Upper lobe of right lung (tissue), 1 donor: Measurements from ENCODE around the gene APOO. TPM values are rescaled to one million over a fixed set of nuclear protein-coding genes. Genes with fewer than 3 reads are reported as not detected.

ENCODE experiments used
- ATAC-seq: fragments of 200-7000 bp; cut with Tn5 transposase; one replicate; pipeline ENCODE4 v1.9.1; 2020; ENCODE audit warnings: mild to moderate bottlenecking, moderate library complexity
- DNase-seq: peaks from one replicate; pipeline ENCODE4 v3.0.0-alpha.2; 2020
- H3K27ac ChIP-seq: fragments of 200-600 bp; one replicate; pipeline ENCODE4 v1.8.0; 2022
- H3K27me3 ChIP-seq: fragments of 200-600 bp; one replicate; pipeline ENCODE4 v1.8.0; 2022; ENCODE audit warnings: mild to moderate bottlenecking
- H3K36me3 ChIP-seq: fragments of 200-600 bp; one replicate; pipeline ENCODE4 v1.8.0; 2022
- H3K4me1 ChIP-seq: fragments of 200-600 bp; one replicate; pipeline ENCODE4 v1.8.0; 2022
- H3K4me3 ChIP-seq: fragments of 200-600 bp; one replicate; pipeline ENCODE4 v1.8.0; 2022; ENCODE audit warnings: mild to moderate bottlenecking
- H3K9me3 ChIP-seq: fragments of 200-600 bp; one replicate; pipeline ENCODE4 v1.8.0; 2022
- intact Hi-C: fragments of 100-400 bp; cut with DNase I; formaldehyde crosslinking; loops from one replicate; pipeline ENCODE4 v1.11.0; 2022
- total RNA-seq: library from RNA; stranded (reverse); fragmentation: NEBNext Ultra II Directional; extraction: Animal tissue kit (Norgen Biotek cat#: 25700); gene quantifications from one replicate; pipeline ENCODE4 v1.2.1, GENCODE V29; 2021
- TF ChIP-seq, protein P1 (sequence below): fragments of 200-600 bp; IDR thresholded peaks from one replicate; pipeline ENCODE4 v1.8.0; 2022; ENCODE audit warnings: antibody characterized with exemption
- donor health status: DM: no; HTN: yes; CAD: no; lungs with severe emphysema.

Gene APOO
- total RNA-seq, 1 donor from 2014 or later: 12.0 TPM

DNA sequence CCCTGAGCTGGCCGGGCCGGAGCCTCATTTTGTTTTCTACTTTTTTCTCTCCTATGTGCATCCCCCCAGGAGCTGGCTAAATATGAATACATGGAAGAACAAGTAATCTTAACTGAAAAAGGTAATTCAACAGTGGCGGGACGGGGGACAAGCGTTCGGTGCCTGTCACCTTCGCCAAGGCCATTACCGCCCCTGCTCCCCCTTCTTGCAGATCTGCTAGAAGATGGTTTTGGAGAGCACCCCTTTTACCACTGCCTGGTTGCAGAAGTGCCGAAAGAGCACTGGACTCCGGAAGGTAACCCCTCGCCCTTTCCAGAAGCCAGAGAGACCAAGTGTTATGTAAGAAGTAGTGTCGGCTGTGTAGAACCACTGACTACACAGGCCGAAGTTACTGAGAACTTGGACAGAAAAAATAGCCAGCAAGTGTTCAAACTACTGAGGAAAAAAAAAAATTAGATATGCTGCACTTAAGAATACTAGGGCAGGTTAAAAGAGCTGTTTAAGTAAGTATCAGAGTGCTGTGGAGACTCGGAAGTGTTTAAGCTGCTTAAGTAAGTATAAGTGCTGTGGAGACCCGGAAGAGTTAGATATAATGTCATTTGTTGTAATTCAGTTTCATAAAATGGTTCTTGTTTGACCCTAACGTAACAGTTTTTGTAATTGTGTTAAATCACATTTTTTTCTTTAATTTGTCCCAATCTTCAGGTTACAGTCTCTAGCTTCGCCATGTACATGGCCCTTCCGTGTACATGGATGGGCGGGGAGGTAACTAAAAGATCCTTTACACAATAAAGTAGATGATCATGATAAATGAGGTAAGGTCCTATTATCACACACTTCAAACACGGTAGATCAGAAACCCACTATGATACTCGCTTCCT is 123.9 kb downstream of the APOO start:
- H3K4me1 ChIP-seq: peaks cover 6% of the 10 kb centered on the region
- TF ChIP-seq, protein P1, sequence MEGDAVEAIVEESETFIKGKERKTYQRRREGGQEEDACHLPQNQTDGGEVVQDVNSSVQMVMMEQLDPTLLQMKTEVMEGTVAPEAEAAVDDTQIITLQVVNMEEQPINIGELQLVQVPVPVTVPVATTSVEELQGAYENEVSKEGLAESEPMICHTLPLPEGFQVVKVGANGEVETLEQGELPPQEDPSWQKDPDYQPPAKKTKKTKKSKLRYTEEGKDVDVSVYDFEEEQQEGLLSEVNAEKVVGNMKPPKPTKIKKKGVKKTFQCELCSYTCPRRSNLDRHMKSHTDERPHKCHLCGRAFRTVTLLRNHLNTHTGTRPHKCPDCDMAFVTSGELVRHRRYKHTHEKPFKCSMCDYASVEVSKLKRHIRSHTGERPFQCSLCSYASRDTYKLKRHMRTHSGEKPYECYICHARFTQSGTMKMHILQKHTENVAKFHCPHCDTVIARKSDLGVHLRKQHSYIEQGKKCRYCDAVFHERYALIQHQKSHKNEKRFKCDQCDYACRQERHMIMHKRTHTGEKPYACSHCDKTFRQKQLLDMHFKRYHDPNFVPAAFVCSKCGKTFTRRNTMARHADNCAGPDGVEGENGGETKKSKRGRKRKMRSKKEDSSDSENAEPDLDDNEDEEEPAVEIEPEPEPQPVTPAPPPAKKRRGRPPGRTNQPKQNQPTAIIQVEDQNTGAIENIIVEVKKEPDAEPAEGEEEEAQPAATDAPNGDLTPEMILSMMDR: no peak
- no peaks in the 10 kb centered on the region for H3K36me3 ChIP-seq
- no peaks in the 10 kb centered on the region for H3K9me3 ChIP-seq
- peak overlapping the region; percentile 67 for H3K4me3 ChIP-seq
- peak overlapping the region; percentile 93 for H3K27ac ChIP-seq
- intact Hi-C loops: no loop called here
- DNase-seq (no peak), ATAC-seq (no peak)
- no peaks in the 10 kb centered on the region for H3K27me3 ChIP-seq

Other genes starting within 250 kb of the APOO start
- 37.7 TPM for gene PRDX4, start 240.4 kb downstream of the APOO start, total RNA-seq
- gene ACOT9, start 164.7 kb downstream of the APOO start, total RNA-seq: 42.0 TPM
- gene SAT1, start 124.8 kb downstream of the APOO start, total RNA-seq: 784 TPM
- gene CXorf58, start 68 bp upstream of the APOO start, total RNA-seq: not detected
- gene KLHL15, start 119.2 kb upstream of the APOO start, total RNA-seq: 7.1 TPM
- gene EIF2S3, start 147.0 kb upstream of the APOO start, total RNA-seq: 135 TPM
- gene ZFX, start 241.8 kb upstream of the APOO start, total RNA-seq: 41.5 TPM